HG03025 (cell line): ENCODE data around the gene ZDHHC22.
"Not testable (repeated sequence)": the region's sequence is repeated elsewhere in the genome, so short reads cannot be mapped to it uniquely, and the experiment has no call there.

Experiments used
- ATAC-seq: cut with Tn5 transposase; IDR thresholded peaks from one replicate; pipeline ENCODE4 v1.9.1; 2021; ENCODE audit warnings: mild to moderate bottlenecking, moderate library complexity; ENCODE audit not compliant: unreplicated experiment, low FRiP score

The ZDHHC22 gene, protein sequence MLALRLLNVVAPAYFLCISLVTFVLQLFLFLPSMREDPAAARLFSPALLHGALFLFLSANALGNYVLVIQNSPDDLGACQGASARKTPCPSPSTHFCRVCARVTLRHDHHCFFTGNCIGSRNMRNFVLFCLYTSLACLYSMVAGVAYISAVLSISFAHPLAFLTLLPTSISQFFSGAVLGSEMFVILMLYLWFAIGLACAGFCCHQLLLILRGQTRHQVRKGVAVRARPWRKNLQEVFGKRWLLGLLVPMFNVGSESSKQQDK

DNA sequence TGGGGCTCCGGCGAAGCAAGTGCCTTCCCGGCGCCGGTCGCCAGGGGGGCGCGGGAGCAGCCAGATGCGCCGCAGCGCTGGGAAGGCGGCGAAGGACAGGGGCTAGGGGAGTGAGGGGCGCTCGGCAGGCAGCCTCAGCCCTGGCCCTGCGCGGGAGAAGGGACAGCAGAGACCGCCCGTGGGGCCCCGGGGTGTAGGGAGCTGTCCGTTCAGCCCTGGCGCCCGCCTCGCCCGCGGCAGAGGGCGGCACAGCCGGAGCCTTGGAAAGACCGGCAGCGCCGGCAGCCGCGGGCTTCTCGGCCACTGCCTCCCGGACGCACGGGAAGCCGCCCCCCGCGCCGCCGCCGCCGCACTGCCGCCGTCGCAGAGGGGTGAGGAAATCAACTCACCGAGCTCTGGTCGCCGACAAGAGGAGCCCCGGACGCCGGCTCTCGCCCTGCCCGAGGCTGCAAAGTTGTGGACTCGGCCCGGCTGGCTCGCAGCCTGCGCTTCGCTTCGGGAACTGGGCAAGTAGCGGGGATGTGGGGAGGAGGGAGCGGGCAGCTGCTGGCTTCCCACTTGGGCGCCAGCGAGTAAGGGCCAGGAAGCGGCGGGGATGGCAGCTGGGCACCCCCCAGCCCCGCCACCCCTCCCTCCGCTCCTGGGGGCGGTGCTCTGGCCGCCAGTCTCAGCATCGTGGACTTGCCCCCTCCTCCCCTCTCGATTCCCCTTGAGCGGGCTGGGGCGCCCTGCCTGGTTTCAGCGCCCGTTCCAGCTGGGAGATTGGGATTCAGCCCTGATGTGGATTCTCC is at the start of gene ZDHHC22:
ZDHHC22 (minus strand) TSS at position 578 of the 791 bp plus-strand sequence. CDS start 2,053 bp downstream, outside the sequence.
- ATAC-seq = no peak

- ATAC-seq = no peak
Observed at GRCh38 chr14:77190977-77191376, 49.4 kb upstream of the ZDHHC22 start.

GRCh38 chr14:77189479-77189878 is 47.9 kb upstream of the ZDHHC22 start:
- ATAC-seq = no peak

- ATAC-seq = no peak
Observed at GRCh38 chr14:77187649-77188012, 46.0 kb upstream of the ZDHHC22 start.

DNA sequence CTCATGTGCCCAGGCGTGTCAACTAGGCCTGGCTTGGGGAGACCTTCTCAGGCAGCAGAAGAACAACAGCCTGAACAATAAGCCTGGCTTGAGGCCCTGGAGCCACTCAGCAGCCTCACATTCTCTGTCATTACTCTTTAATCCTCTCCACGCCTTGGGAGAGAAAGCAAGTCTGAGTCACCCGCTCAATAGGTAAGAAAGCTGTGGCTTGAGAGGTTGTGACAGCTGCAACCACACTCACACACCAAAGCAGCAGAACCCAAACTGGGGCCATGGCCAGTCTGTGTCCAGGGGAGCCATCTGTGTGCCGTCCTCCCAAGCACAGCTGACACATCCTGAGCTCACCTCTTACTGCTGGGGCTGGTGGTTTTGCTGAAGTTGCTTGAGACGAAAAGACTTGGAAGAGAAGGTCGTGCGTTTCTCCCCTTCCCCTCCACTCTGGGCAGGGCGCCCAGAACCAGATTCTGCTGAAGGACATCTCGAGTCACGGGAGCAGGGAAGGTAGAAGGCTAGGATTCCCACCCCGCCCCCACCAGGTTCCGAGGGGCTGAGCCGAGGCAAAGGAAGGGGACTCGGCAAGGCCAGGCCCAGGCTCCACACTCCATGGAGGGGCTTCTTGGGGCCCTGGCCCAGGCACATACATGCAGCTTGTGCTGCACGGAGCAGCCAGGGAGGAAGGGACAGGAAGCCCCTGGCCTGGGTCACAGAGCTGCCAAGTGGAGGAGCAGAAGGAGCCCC is 45.5 kb upstream of the ZDHHC22 start:
- no peak for ATAC-seq

DNA sequence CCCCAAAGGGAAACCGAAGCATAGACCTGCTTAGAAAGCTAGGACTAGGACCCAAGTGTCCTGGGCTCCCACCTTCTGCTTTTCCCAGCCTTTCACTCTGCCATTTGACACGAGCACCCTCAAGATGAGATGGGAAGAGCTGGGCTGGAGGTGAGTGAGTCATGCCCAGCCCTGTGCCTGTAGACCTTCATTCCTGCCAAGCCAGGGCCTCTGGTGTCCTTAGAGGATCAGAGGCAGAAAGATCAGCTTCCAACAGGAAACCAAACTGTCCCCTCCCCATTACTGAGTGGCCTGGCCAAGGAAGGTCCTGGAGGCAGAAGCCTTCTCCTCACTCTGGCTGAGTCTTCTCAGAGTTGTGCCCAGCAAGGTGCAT is 43.5 kb upstream of the ZDHHC22 start:
- ATAC-seq = no peak

- no peak for ATAC-seq
Observed at GRCh38 chr14:77184396-77185092, 43.0 kb upstream of the ZDHHC22 start.

DNA sequence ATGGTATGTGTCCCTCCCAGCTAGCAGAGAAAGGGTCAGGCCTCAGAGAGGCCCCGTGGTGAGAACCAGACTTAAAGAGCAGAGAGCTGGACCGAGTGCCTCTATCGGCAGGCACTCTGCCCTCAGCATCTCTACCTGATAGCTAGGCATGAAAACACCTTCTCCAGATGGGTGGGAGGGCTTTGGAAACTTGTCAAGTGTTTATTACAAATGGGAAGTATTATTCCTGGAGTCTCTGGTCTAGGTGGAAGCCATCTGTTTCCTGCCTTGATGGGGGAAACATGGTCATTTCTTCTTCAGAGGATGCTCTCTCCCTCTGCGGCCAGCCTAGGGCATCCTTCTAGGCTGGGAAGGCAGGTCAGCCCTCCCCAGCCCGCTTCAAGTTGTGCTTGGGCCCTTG is 42.3 kb upstream of the ZDHHC22 start:
- no peak for ATAC-seq

DNA sequence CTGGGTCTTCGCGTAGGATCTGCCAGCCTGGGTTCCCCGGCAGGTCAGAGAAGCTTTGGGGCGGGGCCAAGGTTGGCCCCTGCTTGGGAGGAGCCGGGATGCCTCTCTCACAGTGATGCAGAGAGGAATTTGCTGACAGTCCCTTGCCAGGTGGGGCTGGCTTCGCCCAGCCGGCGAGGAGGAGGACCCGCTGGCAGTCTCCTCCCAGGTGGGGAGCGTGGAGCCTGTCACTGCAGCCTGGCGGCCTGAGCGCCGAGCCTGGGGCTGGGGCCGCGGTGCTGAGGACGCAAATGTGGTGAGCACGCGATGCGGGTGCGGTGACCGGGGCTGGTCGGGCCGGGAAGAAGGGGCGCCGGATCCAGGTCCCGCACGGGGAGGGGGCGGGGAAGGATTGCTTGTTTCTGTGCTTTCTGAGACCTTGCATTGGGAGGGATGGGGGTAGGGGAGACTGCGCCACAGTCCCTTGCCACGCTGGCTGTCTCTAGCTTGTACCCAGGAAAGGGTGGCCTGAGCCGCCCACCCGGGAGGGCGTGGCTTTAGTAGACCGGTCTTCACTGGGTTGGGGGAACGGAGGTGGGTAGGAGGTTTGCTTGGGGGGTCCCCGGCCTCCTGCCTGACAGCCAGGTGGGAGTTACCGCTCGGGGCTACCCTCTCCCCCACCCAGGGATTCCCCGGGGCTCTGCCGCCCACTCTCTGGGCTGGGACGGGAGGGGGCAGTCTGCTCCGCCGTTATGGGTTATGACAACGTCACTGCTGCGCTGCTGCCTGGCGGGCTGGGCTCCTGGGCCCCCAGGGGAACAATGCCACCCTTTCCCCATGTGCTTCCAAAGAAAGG is 40.2 kb upstream of the ZDHHC22 start, which contains the start of gene TMEM63C:
TMEM63C (plus strand) TSS at position 196 of the 835 bp plus-strand sequence. CDS start 37,016 bp downstream, outside the sequence.
- no peak for ATAC-seq

DNA sequence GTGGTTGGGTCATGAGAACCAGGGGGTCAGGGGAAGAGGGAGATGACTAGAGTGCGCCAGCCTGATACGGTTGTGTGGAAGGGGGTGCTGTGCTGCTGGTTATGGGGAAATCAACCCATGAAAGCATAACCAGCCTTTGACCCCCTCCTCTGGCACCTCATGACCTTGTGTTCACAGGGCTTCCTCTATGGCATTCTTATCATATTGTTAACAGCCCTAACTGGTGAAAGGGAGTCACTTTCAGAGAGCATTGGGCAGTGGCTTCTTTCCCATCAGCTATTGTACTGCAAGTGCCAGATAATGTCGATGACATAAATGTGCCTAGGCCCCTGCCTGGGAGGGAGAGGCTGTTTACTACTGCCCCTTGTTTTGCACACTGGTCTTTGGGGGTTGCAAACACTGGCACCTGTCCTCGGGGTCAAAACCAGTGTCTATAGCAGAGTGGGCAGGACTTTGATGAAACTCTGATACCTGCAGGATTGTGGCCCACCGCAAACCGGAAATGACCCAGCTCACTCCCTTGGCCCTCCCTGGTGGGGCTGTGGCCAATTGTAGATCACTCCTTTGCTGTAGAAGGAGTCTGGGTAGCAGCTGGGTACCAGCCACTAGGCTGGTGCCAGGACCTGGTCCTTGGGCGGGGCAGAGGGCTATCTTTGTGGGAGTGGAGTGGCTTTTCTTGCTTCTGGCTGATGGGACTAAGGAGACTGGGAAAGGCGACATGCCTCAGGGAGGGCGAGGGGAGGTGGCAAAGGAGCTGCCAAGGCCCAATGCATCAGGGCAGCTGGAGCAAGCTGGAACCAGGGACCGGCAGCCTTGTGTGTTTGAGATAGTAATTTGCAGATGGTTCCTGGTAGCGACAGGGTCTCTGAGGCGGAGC is 39.4 kb upstream of the ZDHHC22 start:
- no peak for ATAC-seq

DNA sequence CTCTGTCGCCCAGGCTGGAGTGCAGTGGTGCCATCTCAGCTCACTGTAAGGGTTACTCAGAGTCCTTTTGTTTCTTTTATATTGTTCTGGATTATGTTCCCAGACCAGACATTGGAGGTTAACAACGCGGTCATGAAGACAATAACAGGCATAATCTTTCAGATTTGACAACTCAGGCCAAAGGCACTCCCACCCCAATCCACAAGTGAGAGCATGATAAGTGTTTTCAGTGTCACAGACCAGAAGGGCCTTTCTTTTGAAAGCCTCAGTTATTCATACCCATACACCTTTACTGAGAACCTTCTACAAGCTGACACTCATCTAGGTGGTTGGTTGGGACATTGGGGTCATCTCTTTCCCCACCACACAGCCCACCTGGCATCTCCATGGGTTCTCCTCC is 37.1 kb upstream of the ZDHHC22 start:
- ATAC-seq = no peak

DNA sequence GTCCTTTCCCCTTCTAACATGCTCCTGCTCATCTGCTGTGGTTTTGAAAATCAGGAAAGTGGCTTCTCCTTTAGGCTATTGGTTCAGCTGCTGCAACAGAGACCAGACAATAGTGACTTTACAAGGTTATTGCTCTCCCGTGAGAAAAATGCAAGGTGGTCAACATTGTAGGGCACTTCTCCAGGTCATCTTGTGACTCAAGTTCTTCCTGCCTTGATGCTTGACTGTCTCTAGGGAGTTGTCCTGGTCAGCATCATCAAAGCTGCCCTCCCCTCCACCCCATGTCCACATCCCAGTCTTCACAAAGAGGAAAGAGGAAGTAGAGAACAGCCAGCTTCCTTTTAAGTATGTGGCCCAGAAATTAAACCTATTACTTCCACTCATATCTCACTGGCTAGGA is 36.1 kb upstream of the ZDHHC22 start:
- no peak for ATAC-seq

DNA sequence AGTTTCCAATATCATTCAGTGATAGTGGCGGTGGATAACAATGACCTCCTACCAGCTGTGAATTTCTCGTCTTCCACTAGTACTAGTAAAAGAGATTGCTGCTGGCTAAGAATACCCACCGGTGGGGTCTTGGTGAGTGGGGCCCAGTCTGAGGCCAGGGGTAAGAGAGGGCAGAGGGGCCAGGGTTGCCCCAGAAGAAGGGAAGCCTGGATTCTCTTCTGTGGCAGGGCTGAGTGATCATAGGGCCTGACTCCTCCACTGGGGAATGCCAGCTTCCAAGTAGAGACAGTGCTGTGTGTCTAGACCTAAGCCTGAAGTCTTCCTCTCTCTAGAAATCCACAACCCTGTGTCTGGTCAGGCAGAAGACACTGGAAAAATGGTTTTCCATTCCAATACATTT is 34.3 kb upstream of the ZDHHC22 start:
- no peak for ATAC-seq

- ATAC-seq = not testable (repeated sequence)
Observed at GRCh38 chr14:77173911-77174617, 32.5 kb upstream of the ZDHHC22 start.

GRCh38 chr14:77172916-77173315 is 31.3 kb upstream of the ZDHHC22 start:
- no peak for ATAC-seq

GRCh38 chr14:77170045-77170444 is 28.5 kb upstream of the ZDHHC22 start:
- no peak for ATAC-seq

- no peak for ATAC-seq
Observed at GRCh38 chr14:77161011-77161410, 19.4 kb upstream of the ZDHHC22 start.

DNA sequence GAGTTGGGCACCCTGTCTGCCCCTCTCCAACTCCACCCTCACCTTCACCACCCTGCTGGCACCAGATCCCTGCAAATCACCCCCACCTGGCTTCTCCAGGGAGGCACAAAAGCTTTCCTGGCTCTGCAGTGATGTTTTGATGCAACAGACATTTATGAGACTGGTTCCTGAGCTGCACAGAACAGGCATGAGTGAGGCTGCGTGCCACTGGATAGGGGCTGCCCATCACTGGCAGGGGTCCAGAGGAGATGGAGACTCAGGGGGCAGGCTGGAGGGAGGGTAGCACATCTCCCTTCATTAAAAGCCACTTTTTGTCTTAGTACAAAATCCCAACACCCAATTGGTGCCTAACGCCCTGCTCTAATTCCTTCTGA is 17.3 kb upstream of the ZDHHC22 start:
- no peak for ATAC-seq
